Stimulated activated CD8-positive, alpha-beta memory T cell treated with anti-CD3 and anti-CD28 coated beads, Interleukin-12 subunit alpha, Interleukin-12 subunit beta, amount 100 ng/mL, for 24 hours (primary cell): Measurements from ENCODE around the gene PCDHB11.
"Not testable (repeated sequence)": the region's sequence is repeated elsewhere in the genome, so short reads cannot be mapped to it uniquely, and the experiment has no call there.

Experiments used
- DNase-seq: peaks from one replicate; pipeline ENCODE4 v3.0.0-alpha.2; 2020; ENCODE audit errors: extremely low read depth

The PCDHB11 gene

DNA sequence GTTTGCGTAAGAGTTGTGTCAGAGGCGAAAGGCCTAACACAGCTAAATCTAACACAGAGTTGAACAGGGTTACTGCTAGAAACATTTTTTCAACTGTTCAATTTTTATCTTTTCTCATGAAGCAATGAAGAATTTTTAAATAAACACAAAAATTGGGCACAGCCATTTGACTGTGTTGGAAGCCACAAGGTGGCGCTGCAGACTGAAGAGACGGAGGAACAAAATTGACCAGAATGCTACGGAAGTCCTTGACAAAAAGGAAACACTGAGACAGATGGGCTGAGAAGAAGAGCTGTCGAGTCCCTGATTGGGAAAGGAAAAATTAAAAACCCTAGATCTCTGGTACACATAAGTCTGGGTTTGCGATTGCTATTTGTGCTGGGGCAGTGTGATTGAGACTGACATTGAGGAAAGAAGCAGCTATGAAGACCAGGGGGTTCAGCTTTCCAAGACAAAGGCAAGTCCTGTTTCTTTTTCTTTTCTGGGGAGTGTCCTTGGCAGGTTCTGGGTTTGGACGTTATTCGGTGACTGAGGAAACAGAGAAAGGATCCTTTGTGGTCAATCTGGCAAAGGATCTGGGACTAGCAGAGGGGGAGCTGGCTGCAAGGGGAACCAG, 12.4 kb upstream of the PCDHB11 start, which contains the start of gene PCDHB9:
TSS of gene PCDHB9 (plus strand) at position 265 of the 616 bp plus-strand sequence. CDS start at position 423, 158 bp downstream.
- DNase-seq, result no peak

DNA sequence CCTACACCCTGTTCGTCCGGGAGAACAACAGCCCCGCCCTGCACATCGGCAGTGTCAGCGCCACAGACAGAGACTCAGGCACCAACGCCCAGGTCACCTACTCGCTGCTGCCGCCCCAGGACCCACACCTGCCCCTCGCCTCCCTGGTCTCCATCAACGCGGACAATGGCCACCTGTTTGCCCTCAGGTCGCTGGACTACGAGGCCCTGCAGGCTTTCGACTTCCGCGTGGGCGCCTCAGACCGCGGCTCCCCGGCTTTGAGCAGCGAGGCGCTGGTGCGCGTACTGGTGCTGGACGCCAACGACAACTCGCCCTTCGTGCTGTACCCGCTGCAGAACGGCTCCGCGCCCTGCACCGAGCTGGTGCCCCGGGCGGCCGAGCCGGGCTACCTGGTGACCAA, 10.7 kb upstream of the PCDHB11 start:
- DNase-seq, result not testable (repeated sequence)

- not testable (repeated sequence) for DNase-seq
Observed at GRCh38 chr5:141189131-141189530, 10.3 kb upstream of the PCDHB11 start.

GRCh38 chr5:141192110-141192725, 7.2 kb upstream of the PCDHB11 start, which contains the start of gene PCDHB10:
Gene PCDHB10, plus strand, starts transcription at chr5:141192353. Its CDS starts 200 bp downstream, at chr5:141192553.
- no peak for DNase-seq

GRCh38 chr5:141194332-141194731, 5.1 kb upstream of the PCDHB11 start:
- DNase-seq, result not testable (repeated sequence)

DNA sequence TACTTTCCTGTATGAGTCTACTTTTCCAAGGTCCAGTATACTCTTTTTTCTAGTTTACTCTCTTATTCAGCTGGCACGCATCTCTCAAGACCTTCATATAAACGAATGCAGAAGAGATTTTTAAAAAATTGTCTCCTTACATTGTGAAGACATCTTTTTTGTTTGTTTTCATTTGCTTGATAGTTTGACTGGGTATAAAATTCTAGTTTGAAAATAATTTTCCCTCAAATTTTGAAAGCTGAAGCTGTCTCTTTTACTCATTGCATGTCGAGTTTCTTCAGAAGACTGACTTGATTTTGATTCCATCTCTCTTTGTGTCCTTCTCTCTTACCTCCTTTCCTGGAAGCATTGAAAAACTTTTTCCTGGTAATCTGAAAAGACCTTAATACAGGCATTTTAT, 3.1 kb upstream of the PCDHB11 start:
- DNase-seq, result no peak

DNA sequence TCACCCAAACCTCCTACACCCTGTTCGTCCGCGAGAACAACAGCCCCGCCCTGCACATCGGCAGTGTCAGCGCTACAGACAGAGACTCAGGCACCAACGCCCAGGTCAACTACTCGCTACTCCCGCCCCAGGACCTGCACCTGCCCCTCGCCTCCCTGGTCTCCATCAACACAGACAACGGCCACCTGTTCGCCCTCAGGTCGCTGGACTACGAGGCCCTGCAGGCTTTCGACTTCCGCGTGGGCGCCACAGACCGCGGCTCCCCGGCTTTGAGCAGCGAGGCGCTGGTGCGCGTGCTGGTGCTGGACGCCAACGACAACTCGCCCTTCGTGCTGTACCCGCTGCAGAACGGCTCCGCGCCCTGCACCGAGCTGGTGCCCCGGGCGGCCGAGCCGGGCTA, 1.7 kb downstream of the PCDHB11 start:
- not testable (repeated sequence) for DNase-seq

- DNase-seq, result not testable (repeated sequence)
Observed at GRCh38 chr5:141201646-141202045, 2.2 kb downstream of the PCDHB11 start.

- DNase-seq, result no peak
Observed at GRCh38 chr5:141208478-141208877, 9.1 kb downstream of the PCDHB11 start, which contains the start of gene PCDHB12. Gene PCDHB12, plus strand, starts transcription at chr5:141208719. Its CDS starts 189 bp downstream, at chr5:141208908.

GRCh38 chr5:141210281-141210680, 10.9 kb downstream of the PCDHB11 start:
- not testable (repeated sequence) for DNase-seq

DNA sequence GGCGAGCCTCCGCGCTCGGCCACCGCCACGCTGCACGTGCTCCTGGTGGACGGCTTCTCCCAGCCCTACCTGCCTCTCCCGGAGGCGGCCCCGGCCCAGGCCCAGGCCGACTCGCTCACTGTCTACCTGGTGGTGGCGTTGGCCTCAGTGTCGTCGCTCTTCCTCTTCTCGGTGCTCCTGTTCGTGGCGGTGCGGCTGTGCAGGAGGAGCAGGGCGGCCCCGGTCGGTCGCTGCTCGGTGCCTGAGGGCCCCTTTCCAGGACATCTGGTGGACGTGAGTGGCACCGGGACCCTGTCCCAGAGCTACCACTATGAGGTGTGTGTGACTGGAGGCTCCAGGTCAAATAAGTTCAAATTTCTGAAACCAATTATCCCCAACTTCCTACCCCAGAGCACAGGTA, 11.4 kb downstream of the PCDHB11 start:
- DNase-seq, result not testable (repeated sequence)

GRCh38 chr5:141213656-141214339, 14.4 kb downstream of the PCDHB11 start, which contains the start of gene PCDHB13:
Gene PCDHB13, plus strand, starts transcription at chr5:141213919. Its CDS starts 205 bp downstream, at chr5:141214124.
- DNase-seq, result not testable (repeated sequence)

- DNase-seq, result not testable (repeated sequence)
Observed at GRCh38 chr5:141214583-141214982, 15.2 kb downstream of the PCDHB11 start.

DNA sequence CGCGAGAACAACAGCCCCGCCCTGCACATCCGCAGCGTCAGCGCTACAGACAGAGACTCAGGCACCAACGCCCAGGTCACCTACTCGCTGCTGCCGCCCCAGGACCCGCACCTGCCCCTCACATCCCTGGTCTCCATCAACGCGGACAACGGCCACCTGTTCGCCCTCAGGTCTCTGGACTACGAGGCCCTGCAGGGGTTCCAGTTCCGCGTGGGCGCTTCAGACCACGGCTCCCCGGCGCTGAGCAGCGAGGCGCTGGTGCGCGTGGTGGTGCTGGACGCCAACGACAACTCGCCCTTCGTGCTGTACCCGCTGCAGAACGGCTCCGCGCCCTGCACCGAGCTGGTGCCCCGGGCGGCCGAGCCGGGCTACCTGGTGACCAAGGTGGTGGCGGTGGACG, 16.1 kb downstream of the PCDHB11 start:
- not testable (repeated sequence) for DNase-seq

GRCh38 chr5:141216035-141216434, 16.6 kb downstream of the PCDHB11 start:
- DNase-seq, result not testable (repeated sequence)

GRCh38 chr5:141223112-141223783, 23.8 kb downstream of the PCDHB11 start, which contains the start of gene PCDHB14:
Gene PCDHB14, plus strand, starts transcription at chr5:141223343. Its CDS starts 163 bp downstream, at chr5:141223506.
- no peak for DNase-seq

- not testable (repeated sequence) for DNase-seq
Observed at GRCh38 chr5:141224844-141225243, 25.4 kb downstream of the PCDHB11 start.

DNA sequence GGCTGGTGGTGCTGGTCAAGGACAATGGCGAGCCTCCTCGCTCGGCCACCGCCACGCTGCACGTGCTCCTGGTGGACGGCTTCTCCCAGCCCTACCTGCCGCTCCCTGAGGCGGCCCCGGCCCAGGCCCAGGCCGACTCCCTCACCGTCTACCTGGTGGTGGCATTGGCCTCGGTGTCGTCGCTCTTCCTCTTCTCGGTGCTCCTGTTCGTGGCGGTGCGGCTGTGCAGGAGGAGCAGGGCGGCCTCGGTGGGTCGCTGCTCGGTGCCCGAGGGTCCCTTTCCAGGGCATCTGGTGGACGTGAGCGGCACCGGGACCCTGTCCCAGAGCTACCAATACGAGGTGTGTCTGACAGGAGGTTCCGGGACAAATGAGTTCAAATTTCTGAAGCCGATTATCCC, 26.0 kb downstream of the PCDHB11 start:
- not testable (repeated sequence) for DNase-seq

GRCh38 chr5:141234109-141234667, 34.8 kb downstream of the PCDHB11 start:
- DNase-seq, result no peak

GRCh38 chr5:141235922-141236321, 36.5 kb downstream of the PCDHB11 start:
- not testable (repeated sequence) for DNase-seq
